ENCODE measurements around the gene OR10X1.

OR10X1 gene

DNA sequence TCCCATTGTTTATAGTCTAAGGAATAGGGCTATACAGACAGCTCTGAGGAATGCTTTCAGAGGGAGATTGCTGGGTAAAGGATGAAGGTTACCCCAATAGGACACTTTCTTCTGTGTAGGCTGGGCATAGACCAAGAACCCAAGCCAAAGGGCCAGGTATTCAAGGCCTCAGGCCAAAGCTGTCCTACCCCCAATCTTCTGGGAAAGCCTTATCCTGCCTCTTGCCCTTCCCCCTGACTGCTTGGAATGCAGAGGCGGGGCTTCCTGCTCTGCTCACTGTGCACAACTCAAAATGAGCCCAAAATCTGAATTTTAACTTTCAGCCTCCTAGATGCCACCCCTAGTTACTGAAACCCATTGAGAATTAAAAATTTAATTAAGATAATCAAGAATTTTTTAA, 27.6 kb upstream of the OR10X1 start:
- H3K4me3 ChIP-seq (ENCODE audit: low read length): no peak overlapping the region
- no peaks in the 10 kb centered on the region for H3K9me3 ChIP-seq (replicated peaks; ENCODE audit: insufficient read depth, low read length)
- no peak overlapping the region for H3K9ac ChIP-seq (ENCODE audit: low read length)
- H3K4me2 ChIP-seq (ENCODE audit: low read depth, low read length): no peak overlapping the region
- H3F3A ChIP-seq (ENCODE audit: insufficient read depth, low read length): no peaks in the 10 kb centered on the region
- H3K9me2 ChIP-seq (replicated peaks; ENCODE audit: insufficient read depth, low read length): no peaks in the 10 kb centered on the region
- H3K27ac ChIP-seq (ENCODE audit: low read length): no peak overlapping the region
- no peak for DNase-seq
- no peaks in the 10 kb centered on the region for H3K79me2 ChIP-seq (ENCODE audit: low read length)
- no peaks in the 10 kb centered on the region for H3K27me3 ChIP-seq (replicated peaks; ENCODE audit: insufficient read depth, low read length)
- no peak overlapping the region for H2AFZ ChIP-seq (ENCODE audit: low read length)
- peaks cover 3% of the 10 kb centered on the region; the same call in 1 of the 2 replicates for H3K4me1 ChIP-seq (ENCODE audit: low read length)
- no peaks in the 10 kb centered on the region for H4K20me1 ChIP-seq (ENCODE audit: insufficient read depth, low read length)
- no peaks in the 10 kb centered on the region for H3K36me3 ChIP-seq (replicated peaks; ENCODE audit: insufficient read depth, low read length)
- TF ChIP-seq, protein P1, sequence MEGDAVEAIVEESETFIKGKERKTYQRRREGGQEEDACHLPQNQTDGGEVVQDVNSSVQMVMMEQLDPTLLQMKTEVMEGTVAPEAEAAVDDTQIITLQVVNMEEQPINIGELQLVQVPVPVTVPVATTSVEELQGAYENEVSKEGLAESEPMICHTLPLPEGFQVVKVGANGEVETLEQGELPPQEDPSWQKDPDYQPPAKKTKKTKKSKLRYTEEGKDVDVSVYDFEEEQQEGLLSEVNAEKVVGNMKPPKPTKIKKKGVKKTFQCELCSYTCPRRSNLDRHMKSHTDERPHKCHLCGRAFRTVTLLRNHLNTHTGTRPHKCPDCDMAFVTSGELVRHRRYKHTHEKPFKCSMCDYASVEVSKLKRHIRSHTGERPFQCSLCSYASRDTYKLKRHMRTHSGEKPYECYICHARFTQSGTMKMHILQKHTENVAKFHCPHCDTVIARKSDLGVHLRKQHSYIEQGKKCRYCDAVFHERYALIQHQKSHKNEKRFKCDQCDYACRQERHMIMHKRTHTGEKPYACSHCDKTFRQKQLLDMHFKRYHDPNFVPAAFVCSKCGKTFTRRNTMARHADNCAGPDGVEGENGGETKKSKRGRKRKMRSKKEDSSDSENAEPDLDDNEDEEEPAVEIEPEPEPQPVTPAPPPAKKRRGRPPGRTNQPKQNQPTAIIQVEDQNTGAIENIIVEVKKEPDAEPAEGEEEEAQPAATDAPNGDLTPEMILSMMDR (IDR thresholded peaks at IDR 0.05; ENCODE audit: low read length): no peak
- TF ChIP-seq EZH2 (optimal IDR thresholded peaks at IDR 0.05; ENCODE audit: low read depth, low read length) (no peak), EZH2phosphoT487 (IDR thresholded peaks at IDR 0.05; ENCODE audit: low read length) (no peak)

DNA sequence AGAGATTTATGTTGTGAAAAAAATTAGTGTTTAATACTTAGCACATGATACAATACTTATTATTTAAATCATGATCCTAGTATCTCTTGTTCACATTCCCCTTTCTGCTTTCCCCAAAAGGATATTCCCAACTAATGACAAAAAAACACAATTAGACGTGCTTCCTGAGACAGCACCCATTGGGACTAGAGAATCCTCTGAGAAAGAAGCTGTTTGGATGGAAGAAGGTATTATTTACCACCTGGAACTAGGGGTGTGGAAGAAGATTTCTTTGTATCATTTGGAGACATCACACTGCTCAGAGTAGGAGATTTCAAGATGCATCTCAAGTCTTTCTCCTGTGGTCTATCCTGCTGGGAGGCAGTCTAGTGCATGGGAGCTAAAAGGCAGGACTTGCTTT, 25.3 kb upstream of the OR10X1 start, which contains the start of gene OR10Z1:
Gene OR10Z1, plus strand, starts transcription at position 301 of the 400 bp plus-strand sequence. CDS start 1,171 bp downstream, outside the sequence.
- Histone ChIP-seq H3K4me3 (ENCODE audit: low read length) (no peak within 1 kb of the TSS), H3K36me3 (replicated peaks; ENCODE audit: insufficient read depth, low read length) (no peaks in the 10 kb centered on the region), H2AFZ (ENCODE audit: low read length) (no peak within 1 kb of the TSS), H3K9me2 (replicated peaks; ENCODE audit: insufficient read depth, low read length) (no peaks in the 10 kb centered on the region), H3K9me3 (replicated peaks; ENCODE audit: insufficient read depth, low read length) (no peaks in the 10 kb centered on the region), H4K20me1 (ENCODE audit: insufficient read depth, low read length) (no peaks in the 10 kb centered on the region), H3K27ac (ENCODE audit: low read length) (no peak within 1 kb of the TSS), H3K27me3 (replicated peaks; ENCODE audit: insufficient read depth, low read length) (no peaks in the 10 kb centered on the region), H3K79me2 (ENCODE audit: low read length) (no peaks in the 10 kb centered on the region), H3K4me2 (ENCODE audit: low read depth, low read length) (no peak within 1 kb of the TSS), H3K4me1 (ENCODE audit: low read length) (no peaks in the 10 kb centered on the region), H3K9ac (ENCODE audit: low read length) (no peak within 1 kb of the TSS), H3F3A (ENCODE audit: insufficient read depth, low read length) (no peaks in the 10 kb centered on the region)
- no peak for DNase-seq
- TF ChIP-seq EZH2 (optimal IDR thresholded peaks at IDR 0.05; ENCODE audit: low read depth, low read length) (no peak), EZH2phosphoT487 (IDR thresholded peaks at IDR 0.05; ENCODE audit: low read length) (no peak)
- TF ChIP-seq, protein P1 (IDR thresholded peaks at IDR 0.05; ENCODE audit: low read length): no peak

DNA sequence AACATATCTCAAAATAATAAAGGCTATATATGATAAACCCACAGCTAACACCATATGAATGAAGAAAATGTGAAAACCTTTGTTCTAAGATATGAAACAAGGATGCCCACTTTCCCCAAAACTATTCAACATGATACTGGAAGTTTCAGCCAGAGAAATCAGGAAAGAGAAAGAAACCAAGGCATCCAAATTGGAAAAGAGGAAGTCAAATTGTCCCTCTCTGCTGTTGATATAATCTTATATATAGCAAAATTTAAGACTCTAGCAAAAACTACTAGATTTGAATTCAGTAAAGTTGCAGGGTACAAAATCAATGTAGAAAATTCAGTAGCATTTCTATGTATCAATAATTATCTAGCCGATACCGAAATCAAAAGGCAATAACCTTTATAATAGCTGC, 21.0 kb upstream of the OR10X1 start:
- Histone ChIP-seq H3K9ac (ENCODE audit: low read length) (no peak overlapping the region), H3K9me2 (replicated peaks; ENCODE audit: insufficient read depth, low read length) (no peaks in the 10 kb centered on the region), H4K20me1 (ENCODE audit: insufficient read depth, low read length) (no peaks in the 10 kb centered on the region), H3K9me3 (replicated peaks; ENCODE audit: insufficient read depth, low read length) (no peaks in the 10 kb centered on the region; the same call in 1 of the 2 replicates), H3K36me3 (replicated peaks; ENCODE audit: insufficient read depth, low read length) (no peaks in the 10 kb centered on the region), H3K4me3 (ENCODE audit: low read length) (no peak overlapping the region), H2AFZ (ENCODE audit: low read length) (no peak overlapping the region), H3K4me2 (ENCODE audit: low read depth, low read length) (no peak overlapping the region), H3K4me1 (ENCODE audit: low read length) (no peaks in the 10 kb centered on the region), H3K27ac (ENCODE audit: low read length) (no peak overlapping the region), H3F3A (ENCODE audit: insufficient read depth, low read length) (no peaks in the 10 kb centered on the region), H3K79me2 (ENCODE audit: low read length) (no peaks in the 10 kb centered on the region), H3K27me3 (replicated peaks; ENCODE audit: insufficient read depth, low read length) (no peaks in the 10 kb centered on the region)
- DNase-seq: no peak
- TF ChIP-seq, protein P1 (IDR thresholded peaks at IDR 0.05; ENCODE audit: low read length): no peak
- TF ChIP-seq EZH2 (optimal IDR thresholded peaks at IDR 0.05; ENCODE audit: low read depth, low read length): no peak
- TF ChIP-seq EZH2phosphoT487 (IDR thresholded peaks at IDR 0.05; ENCODE audit: low read length): no peak
